Measurements from ENCODE around the gene SLC6A19.

Gene SLC6A19

DNA sequence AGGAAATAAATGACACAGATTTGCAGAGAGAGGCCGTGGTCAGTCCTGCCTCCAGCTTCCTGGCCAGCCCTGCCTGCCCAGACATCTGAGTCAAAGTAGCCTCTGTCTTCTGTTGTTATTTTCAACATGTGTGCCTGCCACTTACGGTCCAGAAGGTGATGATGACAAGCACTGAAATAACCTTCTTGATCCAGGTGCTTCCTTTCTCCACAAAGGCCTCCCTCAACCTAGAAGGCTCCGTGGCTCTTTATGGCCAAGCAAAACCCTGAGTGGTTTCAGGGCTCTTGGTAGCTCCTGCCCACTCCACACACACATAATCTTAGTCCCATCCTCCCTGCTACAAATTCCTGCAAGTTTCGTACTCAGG, 34.1 kb upstream of the SLC6A19 start:
- DNase-seq: no peak

- peak; percentile 63 for DNase-seq
Observed at GRCh38 chr5:1167728-1168709, 33.4 kb upstream of the SLC6A19 start.

- no peak for DNase-seq
Observed at GRCh38 chr5:1168796-1169195, 32.6 kb upstream of the SLC6A19 start.

DNA sequence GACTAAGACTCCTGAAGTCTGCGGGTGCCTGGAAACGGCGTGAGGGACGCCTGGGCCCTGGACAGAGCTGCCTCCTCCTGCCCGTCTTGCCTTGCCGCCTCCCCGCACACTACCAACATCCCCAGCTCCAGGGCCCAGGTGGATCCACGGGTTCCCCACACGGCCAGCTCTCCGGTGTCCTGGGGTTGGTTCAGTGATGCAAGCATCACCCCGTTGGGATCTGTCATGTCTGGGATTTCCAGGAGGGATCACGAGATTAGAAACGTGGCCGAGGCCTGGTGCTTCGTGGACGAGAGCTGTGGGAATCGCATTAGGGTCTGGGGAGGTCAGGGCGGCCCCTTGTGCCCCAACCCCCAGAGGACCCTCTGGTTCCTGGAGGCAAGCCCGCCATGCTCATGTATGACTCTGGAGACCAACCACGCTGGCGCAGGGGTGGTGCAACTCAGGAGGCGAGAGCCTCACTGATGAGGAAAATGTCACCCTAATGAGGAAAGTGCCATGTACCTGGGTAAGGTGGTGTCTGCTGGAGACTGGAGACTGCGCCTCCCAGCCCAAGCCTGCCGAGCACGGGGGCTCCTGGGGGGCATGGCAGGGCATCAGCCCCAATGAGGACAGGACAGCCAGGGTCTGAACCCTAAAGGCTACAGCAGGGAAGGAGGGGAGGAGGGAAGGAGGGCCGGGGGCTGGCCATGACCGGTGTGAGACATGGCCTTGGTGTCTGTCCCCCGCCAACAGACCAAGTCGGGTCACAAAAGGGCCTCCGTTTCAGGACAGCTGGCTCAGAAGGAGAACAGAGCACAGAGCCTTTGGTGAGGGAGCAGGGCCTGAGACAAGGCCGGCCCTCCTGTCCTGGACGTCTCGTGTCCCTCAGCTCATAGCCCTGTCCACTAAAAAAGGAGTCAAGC, 31.9 kb upstream of the SLC6A19 start:
- no peak for DNase-seq

- DNase-seq: no peak
Observed at GRCh38 chr5:1171340-1171941, 30.0 kb upstream of the SLC6A19 start.

GRCh38 chr5:1172007-1172581, 29.3 kb upstream of the SLC6A19 start:
- no peak for DNase-seq

DNA sequence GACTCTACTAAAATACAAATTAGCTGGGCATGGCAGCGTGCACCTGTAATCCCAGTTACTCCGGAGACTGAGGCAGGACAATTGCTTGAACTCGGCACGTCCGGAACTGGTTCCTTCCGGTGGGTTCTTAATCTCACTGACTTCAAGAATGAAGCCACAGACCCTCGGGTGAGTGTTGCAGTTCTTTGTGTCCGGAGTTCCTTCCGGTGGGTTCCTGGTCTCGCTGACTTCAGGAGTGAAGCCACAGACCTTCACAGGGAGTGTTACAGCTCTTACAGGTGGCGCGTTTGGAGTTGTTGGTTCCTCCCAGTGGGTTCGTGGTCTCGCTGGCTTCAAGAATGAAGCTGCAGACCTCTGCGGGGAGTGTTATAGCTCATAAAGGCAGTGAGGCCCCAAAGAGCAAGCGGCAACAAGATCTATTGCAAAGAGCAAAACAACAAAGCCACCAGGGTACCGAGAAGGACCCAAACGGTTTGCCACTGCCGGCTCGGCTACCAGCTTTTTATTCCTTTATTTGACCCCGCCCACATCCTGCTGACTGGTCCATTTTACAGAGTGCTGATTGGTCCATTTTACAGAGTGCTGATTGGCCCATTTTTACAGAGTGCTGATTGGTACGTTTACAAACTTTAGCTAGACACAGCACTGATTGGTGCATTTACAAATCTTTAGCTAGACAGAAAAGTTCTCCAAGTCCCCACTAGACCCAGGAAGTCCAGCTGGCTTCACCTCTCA, 28.6 kb upstream of the SLC6A19 start:
- no peak for DNase-seq

GRCh38 chr5:1173485-1174070, 27.8 kb upstream of the SLC6A19 start:
- no peak for DNase-seq

GRCh38 chr5:1174122-1174936, 27.1 kb upstream of the SLC6A19 start:
- no peak for DNase-seq

DNA sequence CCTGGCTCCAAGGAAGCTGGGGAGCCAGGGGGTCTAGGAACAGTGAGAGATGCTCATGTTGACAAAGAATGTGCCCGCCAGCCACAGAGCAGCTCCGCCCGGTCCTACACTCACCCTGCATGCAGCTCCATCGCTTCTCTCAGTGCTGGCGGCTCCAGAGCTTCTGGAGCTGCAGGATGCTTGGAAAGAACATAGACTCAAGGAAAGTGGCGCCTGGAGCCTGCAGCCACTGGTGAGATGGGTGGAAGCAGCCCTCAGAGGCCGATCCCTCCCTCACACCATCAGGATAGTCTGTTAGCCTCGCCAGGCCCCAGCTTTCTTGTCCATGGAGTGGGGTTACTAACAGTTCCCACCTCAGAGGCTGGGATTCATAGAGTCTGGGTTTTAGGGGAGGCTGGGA, 26.4 kb upstream of the SLC6A19 start:
- no peak for DNase-seq

- DNase-seq: no peak
Observed at GRCh38 chr5:1175801-1176472, 25.5 kb upstream of the SLC6A19 start.

DNA sequence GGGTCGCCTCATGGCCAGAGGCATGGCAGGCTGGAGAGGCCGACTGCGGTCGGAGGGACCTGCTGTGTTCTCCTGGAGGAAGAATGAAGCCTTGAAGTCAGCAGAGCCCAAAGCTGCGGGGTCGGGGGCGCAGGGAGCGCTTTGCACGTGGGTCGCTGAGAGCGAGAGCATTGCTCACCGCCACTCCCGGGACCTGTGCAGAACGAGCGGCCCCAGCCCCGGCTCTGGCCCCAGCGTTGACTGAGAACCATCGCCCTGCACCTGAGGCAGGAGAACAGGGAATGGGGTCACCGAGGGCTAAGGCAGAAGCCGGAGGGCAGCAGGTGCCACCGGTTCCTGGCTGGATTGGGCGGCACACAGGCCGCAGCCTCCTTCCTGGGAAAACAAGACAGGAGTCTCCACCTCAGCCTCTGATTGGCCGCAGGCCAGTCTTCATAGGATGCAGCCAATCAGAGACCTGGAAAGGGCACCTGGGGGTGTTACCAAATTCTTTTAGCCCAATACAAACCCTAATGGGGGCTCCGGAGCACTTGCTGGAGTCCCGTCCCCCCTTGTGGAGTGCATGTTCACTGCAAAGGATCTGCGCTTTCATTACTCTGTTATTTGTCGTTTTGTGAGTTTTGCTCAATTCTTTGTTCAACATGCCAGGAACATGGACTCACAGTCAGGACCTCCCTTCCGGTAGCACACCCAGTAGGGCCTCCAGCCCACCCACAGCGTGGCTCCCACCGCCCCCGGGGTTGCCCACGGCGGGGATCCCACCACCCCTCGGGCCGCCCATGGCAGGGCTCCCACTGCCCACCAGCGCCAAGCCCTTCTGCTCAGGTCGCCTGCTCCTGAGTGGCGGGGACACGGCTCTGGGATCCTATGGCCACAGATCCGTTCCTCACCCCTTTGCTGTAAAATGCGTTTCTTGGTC, 24.7 kb upstream of the SLC6A19 start:
- no peak for DNase-seq

GRCh38 chr5:1177826-1178528, 23.4 kb upstream of the SLC6A19 start:
- DNase-seq: no peak

DNA sequence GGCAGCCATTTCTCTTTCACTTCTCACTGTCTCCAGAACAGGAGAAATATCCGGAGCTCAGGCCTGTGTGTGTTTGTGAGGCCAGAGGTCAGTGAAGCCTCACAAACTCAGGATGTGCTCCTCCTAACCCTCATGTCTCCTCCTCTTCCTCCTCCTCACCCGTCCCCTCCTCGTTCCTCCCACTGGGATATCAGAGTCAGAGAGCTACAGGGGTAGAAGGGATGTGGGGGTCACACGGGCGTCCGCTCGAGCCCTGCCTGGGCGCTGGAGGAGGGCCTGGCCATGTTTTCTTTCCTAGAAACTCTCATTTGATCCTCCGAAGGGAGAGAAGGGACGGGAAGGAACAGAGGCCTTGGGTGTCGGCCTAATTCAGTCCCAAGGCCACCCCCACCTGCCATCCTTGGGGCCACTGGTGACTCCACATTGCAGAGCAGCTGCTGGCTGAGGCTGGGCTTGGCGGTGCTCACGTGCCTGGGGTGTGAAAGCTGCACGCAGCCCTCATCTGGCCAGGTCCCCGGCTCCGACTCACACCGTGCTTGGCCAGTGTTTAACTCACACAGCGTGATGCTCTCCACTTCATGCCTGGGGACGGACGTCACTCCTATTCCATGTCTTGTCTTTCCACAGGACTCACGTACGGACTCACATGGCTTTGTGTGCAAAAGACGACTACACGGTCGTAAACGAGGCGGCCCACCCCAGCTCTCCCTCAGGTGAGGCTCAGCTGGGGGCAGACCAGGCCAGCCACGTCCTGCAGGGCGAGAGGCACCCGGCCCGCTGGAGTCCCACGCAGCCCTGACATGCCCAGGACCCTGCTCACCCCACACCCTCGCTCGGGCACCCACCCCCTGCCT, 22.6 kb upstream of the SLC6A19 start:
- DNase-seq: no peak

DNA sequence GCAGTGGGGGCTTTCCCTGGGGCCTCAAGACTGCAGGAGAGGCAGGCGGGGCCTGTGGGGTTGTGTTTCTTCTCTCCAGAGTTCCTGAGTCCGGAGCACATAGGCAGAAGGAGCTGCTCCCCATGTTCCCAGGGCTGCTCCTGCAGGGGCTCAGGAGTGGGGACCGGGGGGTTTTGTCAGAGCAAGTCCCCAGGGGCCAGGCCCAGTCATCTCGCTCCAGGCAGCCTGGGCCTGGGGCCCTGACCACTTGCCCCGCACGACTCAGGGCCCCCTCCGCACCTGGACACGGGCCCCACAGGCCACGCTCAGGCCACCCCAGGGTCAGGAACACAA, 22.0 kb upstream of the SLC6A19 start:
- no peak for DNase-seq

DNA sequence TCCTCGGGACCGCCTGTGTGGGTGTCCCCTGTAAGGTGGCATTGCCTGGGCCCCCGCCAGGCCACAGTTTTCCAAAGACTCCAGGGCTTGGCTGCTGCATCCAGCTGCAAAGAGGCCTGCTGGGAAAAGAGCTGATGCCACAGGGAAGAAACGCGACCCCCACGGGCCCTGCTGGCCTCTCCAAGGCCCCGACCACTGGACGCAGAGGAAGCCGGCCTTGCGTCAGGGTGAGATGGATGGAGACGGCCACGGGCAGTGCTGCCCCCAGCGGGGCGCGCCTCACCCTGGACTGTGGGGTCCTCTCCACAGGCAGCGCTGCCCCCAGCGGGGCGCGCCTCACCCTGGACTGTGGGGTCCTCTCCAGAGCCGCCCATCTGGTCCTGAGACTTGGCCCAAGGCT, 21.3 kb upstream of the SLC6A19 start:
- no peak for DNase-seq

DNA sequence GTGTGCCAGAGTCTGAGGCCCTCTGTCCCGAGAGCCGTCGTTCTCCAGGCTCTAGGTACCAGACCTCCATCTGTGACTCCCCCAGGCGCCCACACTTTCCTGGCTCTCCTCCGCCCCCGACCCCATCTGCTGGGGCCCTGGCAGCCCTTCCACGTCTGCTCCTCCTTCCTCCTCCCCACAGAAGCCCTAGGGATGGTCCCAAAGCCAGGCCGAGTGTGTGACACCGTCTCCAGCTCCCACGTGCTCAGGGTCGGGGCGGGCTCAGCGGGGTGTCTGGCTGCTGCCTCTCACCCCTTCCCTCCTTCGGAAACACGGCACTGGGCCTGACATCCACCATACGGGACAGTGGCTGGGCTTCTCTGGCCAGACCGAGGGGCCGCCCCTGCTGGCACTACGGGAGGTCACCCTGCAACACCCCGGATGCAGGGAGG, 20.5 kb upstream of the SLC6A19 start:
- no peak for DNase-seq
